Measurements from ENCODE around the gene CAPN8.
A peak's percentile ranks its signal among the peaks of the same experiment; 100 is the strongest.

The CAPN8 gene

DNA sequence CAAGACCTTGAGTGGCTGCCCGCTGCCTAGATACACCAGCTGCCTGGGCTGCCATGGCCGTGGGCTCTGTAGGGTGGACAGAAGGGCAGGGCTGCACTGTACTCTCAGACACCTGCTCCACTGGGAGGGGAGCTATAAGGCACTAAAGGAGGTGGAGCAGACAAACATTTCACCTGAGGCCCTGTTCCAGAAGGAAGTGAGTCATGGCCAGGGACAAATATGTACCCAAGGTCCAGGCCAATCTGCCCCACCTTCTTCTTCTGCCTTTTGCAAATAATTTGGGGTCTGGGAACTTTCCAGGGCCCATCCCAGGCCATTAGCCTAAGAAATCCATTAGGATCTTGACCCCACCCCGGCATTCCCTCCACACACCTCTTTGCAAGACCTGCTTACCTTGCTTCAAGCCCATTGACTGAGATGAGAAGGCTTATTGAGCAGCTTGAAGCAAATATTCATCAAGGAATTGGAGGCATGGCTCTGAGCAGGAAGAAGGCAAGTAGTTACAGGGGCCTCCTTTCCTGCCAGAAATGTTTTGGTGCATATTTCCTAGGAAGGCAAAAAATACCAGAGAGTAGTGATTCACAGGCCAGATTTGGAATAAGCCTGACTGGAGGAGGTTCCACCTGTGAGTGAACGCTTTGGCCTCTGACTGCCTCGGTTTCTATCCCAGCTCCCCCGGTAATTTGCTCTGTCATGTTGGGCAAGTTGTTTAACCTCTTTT is at the start of gene CAPN8:
Gene CAPN8 (minus strand): TSS at position 110 of the 721 bp plus-strand sequence. CDS start 55 bp downstream, at position 55.
- DNase-seq: no peak

DNA sequence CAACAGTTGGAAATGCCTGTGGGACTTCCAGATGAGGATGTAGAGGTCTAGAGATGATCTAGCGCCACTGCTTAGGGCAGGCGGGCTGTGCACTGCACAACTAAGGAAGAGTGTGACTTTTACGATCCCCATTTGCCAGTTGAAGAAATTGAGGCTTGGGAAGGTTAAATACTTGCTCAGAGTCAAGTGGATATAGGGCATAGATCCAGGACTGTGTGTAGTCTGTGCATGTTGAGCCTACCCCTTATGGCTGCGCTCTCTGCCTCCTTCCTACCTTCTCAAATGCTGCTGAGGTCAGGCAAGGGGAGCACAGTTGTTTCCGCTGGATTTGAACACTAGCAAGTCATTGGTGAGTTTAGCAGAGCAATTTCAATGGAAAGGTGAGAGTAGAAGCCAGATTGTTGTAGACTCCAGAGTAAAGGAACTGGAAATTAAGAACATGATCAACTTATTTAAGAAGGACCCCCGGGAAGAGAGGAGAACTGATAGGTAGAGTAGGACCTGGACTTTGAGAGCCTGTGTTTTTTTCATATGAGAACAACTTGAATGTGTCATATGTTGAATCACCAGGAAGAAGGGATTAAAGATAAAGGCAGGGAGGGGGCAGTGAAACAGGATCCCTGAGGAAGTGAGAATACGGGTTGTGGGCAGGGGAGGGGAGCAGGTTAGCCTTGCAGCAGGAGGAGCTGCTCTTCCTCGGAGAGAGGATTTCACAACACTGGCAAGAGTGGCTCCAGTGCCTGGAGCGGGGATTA is 49.5 kb upstream of the CAPN8 start:
- DNase-seq: no peak

DNA sequence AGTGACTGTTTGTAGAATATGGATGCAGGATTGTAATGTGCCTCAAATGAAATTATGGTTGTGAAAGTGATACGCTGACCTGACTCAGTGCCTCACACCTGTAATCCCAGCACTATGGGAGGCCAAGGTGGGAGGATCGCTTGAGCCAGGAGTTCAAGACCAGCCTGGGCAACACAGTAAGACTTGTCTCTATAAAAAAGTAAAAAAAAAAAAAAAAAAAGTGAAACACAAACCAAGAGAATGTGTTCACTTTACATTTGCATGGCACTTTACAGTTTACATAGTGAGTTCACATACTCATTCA is 48.9 kb upstream of the CAPN8 start:
- no peak for DNase-seq

GRCh38 chr1:223713546-223714420 is 48.3 kb upstream of the CAPN8 start:
- DNase-seq: no peak

- no peak for DNase-seq
These were observed 47.5 kb upstream of the CAPN8 start for GRCh38 chr1:223712850-223713474.

GRCh38 chr1:223712194-223712849 is 46.8 kb upstream of the CAPN8 start, which contains the start of gene CAPN2:
CAPN2 (plus strand) TSS chr1:223712539; CDS start chr1:223712641, 102 bp downstream.
- DNase-seq: peak; percentile 47

GRCh38 chr1:223711747-223712193 is 46.3 kb upstream of the CAPN8 start:
- no peak for DNase-seq

DNA sequence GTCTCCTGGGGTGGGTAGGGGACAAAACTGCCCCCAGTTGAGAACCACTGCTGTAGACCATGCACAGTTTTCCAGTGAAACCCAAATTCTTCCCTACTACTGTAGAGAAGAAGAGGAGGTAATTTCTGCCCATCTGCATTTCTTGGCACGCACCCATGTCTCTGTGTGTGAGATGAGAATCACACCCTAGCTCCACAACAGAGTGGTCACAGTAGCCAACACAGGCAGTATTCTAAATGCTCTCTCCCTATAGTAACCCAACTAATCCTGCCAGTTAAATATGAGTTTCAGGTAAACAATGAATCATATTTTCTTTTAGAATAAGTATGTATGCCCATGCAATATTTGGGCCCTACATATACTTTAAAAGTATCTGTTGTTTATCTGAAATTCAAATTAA is 45.7 kb upstream of the CAPN8 start:
- peak; percentile 84 for DNase-seq

GRCh38 chr1:223710179-223711133 is 45.0 kb upstream of the CAPN8 start:
- DNase-seq: no peak

GRCh38 chr1:223709598-223709997 is 44.1 kb upstream of the CAPN8 start:
- no peak for DNase-seq

DNA sequence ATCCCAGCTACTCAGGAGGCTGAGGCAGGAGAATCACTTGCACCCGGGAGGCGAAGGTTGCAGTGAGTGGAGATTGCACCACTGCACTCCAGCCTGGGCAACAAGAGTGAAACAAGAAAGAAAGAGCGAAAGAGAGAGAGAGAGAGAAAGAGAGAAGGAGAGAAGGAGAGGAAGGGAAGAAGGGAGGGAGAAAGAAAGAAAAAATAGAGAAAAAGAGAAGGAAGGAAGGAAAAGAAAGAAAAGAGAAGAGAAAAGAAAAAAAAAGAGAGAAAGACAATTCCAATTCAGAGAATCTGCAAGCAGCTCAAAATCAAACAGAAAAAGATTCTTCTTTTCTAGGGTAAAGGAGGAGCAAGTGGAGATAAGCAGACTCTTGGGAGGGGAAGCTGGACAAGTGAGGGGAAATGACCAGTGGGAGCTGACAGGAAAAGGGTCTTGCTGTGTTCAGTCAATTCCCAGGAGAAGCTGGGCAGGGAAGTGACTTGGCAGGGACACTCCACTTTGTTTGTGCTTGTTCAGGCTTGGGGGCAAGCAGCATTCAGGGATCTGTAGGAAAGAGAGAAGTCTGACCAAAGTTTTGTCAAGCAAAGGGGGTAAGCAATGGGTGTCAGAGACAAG is 43.3 kb upstream of the CAPN8 start:
- DNase-seq: no peak

DNA sequence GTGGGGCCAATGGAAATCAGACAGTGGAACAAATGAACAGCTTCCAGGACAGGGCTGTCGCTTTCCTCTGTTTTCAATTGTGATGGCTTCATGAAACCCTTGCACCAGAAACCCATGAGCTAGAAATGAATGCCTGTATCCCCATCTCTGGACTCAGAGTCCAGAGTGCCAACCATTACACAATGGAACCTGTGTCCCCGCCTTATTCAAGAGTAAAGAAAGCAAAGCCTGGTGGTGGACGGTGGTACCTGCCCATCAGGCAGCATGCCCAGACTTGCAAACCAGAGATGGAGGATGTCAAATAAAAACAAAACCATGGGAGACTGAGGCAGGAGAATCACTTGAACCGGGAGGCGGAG is 42.5 kb upstream of the CAPN8 start:
- DNase-seq: no peak

- no peak for DNase-seq
These were observed 41.9 kb upstream of the CAPN8 start for GRCh38 chr1:223707256-223708000.

DNA sequence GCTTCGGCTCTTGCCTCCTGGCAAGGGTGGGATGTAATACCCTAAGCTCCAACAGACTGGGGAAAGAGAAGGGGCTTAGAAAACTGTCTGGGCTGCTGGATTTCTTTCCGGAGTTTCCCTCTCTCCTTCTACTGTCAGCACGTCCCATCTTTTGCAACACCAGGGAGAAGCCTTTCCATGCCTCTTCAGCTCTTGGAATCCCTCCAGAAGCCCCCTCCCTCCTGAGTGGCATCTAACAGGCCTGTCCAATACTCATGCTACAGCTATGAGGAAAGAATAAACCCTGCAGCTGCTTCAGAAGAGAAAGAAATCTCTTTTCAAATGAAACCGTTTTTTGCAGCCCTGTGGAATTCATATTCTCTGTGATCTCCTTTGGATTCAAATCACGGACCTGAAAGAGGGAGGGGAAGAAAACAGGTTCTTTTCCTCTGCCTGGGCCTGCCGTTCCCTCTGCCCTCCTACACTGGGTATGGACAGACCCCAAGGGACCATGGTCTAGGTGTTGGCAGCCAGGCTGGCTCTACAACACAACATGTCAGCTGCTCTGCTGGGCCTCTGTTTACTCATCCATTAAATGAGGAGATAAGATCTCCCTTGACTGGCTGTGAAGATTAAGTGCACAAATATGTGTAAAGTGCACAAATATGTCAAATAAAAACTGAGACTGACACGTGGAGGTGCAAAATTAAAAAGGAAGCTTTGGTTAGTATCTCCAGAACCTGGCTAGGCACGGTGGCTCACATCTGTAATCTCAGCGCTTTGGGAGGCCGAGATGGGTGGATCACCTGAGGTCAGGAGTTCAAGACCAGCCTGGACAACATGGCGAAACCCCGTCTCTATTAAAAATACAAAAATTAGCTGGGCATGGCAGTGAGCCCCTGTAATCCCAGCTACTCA is 40.8 kb upstream of the CAPN8 start:
- DNase-seq: peak; percentile 80

DNA sequence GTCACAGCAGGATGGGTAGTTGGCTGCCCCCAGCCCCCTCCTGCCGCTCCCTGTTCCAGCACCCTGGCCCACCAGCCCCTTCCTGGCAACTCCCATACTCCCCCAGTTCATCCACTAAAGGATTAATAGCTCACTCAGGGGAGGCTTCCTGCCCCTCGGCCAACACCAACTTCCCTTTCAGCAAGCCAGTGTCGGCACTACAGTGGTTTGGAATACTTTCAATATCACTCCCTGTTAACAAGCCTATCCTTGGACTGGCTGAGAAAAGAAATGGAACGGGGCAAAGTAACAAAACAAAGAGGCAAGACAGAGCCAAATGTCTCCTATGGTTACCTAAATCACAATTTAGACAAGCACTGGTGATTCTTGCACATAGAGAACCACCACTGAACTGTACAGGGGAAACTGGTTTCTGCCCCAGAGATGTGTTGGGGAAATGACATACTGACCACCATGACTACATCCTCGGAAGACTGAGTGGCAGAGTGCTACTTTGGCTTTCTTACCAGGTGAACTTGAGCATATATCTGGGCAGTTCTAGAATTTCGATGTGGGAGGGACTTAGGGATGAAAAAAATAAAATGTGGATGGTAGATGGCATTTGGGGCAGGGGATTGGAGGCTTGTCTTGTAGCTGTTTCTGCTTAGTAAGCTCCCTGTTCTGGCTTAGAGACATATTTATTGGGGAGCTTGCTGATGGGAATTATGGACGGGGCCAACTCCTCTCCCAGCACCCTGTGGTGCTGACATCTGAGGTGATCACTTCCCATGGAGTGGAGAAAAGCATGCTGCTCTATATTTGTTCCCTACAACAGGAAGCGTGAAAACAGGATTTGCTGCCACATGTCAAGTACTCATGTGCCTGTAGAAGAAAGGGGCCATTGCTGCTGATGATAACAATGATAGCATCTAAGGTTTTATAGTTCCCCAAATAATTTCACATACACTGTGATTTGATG is 39.7 kb upstream of the CAPN8 start:
- DNase-seq: no peak

DNA sequence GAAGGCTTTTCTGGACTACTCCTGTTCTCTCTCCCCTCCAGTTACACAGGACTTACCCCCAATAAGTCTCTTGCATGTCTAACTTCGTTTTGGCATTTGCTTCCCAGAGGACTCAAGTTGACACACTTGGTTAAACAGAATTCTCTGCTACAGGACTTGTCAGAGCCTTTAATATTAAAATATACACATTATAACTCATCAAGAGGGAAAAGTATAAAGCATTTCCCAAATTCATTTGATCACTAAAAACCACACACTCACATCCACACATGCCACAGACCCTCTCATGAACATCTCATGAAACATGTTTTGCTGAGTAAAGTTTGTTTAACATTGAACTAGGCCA is 38.1 kb upstream of the CAPN8 start:
- no peak for DNase-seq

DNA sequence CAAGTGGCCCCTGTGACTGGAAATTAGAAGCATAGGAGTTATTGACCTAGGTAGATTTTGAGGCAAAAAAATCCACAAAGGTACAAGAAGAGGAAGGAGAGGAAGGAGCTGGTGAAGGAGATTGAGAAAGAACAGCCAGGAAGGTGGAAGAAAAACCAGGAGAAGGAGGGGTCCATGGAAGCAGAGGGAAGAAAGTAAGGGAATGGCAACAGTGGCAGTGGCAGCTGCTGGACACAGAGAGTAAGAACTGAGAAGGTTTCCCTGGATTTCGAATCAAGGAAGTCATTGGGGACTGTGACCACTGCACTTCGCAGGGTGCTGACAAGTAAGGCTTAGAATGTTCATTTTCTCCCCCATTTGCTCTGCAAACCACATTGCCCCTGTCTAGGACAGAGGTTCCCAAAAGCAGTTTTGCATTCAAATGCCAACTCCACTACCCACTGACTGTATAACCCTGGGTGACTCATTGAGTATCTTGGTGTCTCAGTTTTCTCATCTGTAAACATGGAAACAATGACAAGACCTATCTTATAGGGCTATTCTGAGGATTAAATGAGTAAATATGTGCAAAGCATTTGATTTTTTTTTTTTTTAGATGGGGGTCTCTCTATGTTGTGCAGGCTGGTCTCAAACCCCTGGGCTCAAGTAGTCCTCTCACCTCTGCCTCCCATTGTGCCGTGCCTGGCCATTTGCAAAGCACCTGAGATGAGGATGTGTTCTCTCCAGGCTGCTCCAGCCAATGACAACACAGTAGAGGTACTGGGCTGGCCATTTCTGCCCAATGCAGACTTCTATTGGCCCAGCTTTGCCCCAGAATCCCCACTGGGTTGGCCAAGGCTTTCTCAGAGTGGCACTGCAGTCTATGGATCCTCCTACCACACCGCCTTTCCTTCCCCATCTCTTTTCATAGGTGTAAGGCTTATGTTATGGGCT is 37.5 kb upstream of the CAPN8 start:
- no peak for DNase-seq

All from NCI-H446 treated with DMSO at 0.1 percent for 48 hours (cell line).